GM12878 (cell line): ENCODE results near the gene BBS5.

Experiments
- CEBPB ChIP-seq, 2 experiments: fragments of 150-350 bp in 1 of 2; IDR thresholded peaks; 2 replicates each; pipeline ENCODE4 v1.6.1; 2012 to 2014; ENCODE audit warnings: low read depth in 2 of 2, low read length in 2 of 2, borderline replicate concordance in 1 of 2, inconsistent platforms in 1 of 2
- CTCF ChIP-seq, 3 experiments: IDR thresholded peaks in 2 of 3; conservative IDR thresholded peaks in 1 of 3; 2 replicates each; pipeline ENCODE4 v1.5.1; 2011; ENCODE audit warnings: low read depth in 3 of 3, low read length in 3 of 3, mild to moderate bottlenecking in 3 of 3, control low read depth in 2 of 3, moderate library complexity in 2 of 3, inconsistent platforms in 1 of 3, mixed read lengths in 1 of 3; ENCODE audit not compliant: control insufficient read depth in 2 of 3, insufficient read depth in 1 of 3; ENCODE audit errors: extremely low read depth in 1 of 3
- EP300 ChIP-seq, 2 experiments: fragments of 150-350 bp in 1 of 2; IDR thresholded peaks; 2 replicates each; pipeline ENCODE4 v1.6.1; 2011 to 2012; ENCODE audit warnings: low read depth in 2 of 2, low read length in 2 of 2, borderline replicate concordance in 1 of 2, improper control_type of control experiment in 1 of 2, inconsistent platforms in 1 of 2; ENCODE audit not compliant: control insufficient read depth in 1 of 2
- ETV6 ChIP-seq, 2 experiments: fragments of 450-650 bp in 1 of 2; IDR thresholded peaks in 1 of 2; conservative IDR thresholded peaks in 1 of 2; 2 replicates each; pipeline ENCODE4 v1.6.1; 2014; ENCODE audit warnings: antibody characterized with exemption in 1 of 2, borderline replicate concordance in 1 of 2, low read depth in 1 of 2, mild to moderate bottlenecking in 1 of 2, moderate library complexity in 1 of 2
- FOS ChIP-seq: IDR thresholded peaks from 3 replicates; pipeline ENCODE4 v1.6.1; 2011; ENCODE audit warnings: borderline replicate concordance; ENCODE audit not compliant: insufficient read length; ENCODE audit errors: extremely low read depth
- MTA3 ChIP-seq: IDR thresholded peaks from 2 replicates; pipeline ENCODE4 v1.6.1; 2012; ENCODE audit warnings: low read length, inconsistent platforms, borderline replicate concordance
- POLR2A ChIP-seq: IDR thresholded peaks from 2 replicates; pipeline ENCODE4 v1.6.1; 2011; ENCODE audit warnings: low read depth, mild to moderate bottlenecking, low read length

DNA sequence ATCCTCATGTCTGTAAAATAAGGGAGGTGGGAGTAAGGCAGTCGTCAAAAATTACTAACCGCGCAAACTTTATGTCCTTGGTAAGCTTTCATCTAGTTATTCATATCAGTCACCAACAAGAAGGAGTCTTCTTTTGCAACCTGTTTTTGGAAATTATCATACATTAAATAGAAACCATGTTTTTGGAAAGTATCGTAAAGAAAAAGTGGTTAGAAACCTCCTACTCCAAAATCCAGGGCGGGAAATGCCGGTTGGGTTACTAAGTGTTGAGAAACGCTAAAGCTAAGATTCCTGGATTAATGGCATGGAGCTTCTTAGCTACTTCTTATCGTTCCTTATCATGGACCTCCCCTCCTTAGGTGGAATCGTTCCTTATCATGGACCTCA, 778 bp downstream of the BBS5 start:
- no peak for TF ChIP-seq EP300 (IDR thresholded peaks at IDR 0.05; ENCODE audit: borderline replicate concordance in 1 of 2, control insufficient read depth in 1 of 2, low read depth in 2 of 2, low read length in 2 of 2)
- TF ChIP-seq CTCF (IDR thresholded peaks at IDR 0.05 in 2 of 3, conservative IDR thresholded peaks at IDR 0.05 in 1 of 3; ENCODE audit: control insufficient read depth in 2 of 3, extremely low read depth in 1 of 3, insufficient read depth in 1 of 3, low read depth in 3 of 3, low read length in 3 of 3): no peak
- TF ChIP-seq FOS: no peak
- no peak for TF ChIP-seq POLR2A
- no peak for TF ChIP-seq ETV6 (conservative IDR thresholded peaks at IDR 0.05 in 1 of 2, IDR thresholded peaks at IDR 0.05 in 1 of 2; ENCODE audit: borderline replicate concordance in 1 of 2, low read depth in 1 of 2)
- no peak for TF ChIP-seq CEBPB (IDR thresholded peaks at IDR 0.05; ENCODE audit: borderline replicate concordance in 1 of 2, low read depth in 2 of 2, low read length in 2 of 2)
- no peak for TF ChIP-seq MTA3
